Inflammatory macrophage treated with lipopolysaccharide for 1 hour (primary cell): ENCODE data around the gene ROCK2.
"Not testable (repeated sequence)": the region's sequence is repeated elsewhere in the genome, so short reads cannot be mapped to it uniquely, and the experiment has no call there.

ENCODE experiments used
- DNase-seq, 2 donors: peaks; one replicate each; pipeline ENCODE4 v3.0.0-alpha.2; 2020 to 2022

Gene ROCK2

GRCh38 chr2:11261564-11261963, 82.9 kb downstream of the ROCK2 start:
- DNase-seq, result not testable (repeated sequence)

GRCh38 chr2:11260979-11261378, 83.5 kb downstream of the ROCK2 start:
- no peak for DNase-seq

GRCh38 chr2:11257964-11258363, 86.5 kb downstream of the ROCK2 start:
- DNase-seq, result peak in 1 of 2 donors; percentile 40

GRCh38 chr2:11257078-11257477, 87.4 kb downstream of the ROCK2 start:
- no peak for DNase-seq

- no peak for DNase-seq
Measured at GRCh38 chr2:11256166-11256565, 88.3 kb downstream of the ROCK2 start.

- DNase-seq, result peak; percentile 36 to 70
Measured at GRCh38 chr2:11254100-11254536, 90.3 kb downstream of the ROCK2 start.

GRCh38 chr2:11252458-11252857, 92.0 kb downstream of the ROCK2 start:
- not testable (repeated sequence) for DNase-seq

GRCh38 chr2:11250400-11251196, 93.8 kb downstream of the ROCK2 start:
- no peak for DNase-seq

- no peak for DNase-seq
Measured at GRCh38 chr2:11245322-11245721, 99.1 kb downstream of the ROCK2 start.

GRCh38 chr2:11244091-11244826, 100.2 kb downstream of the ROCK2 start:
- DNase-seq, result no peak

- DNase-seq, result no peak
Measured at GRCh38 chr2:11243512-11243911, 100.9 kb downstream of the ROCK2 start.

- DNase-seq, result no peak
Measured at GRCh38 chr2:11242542-11243174, 101.8 kb downstream of the ROCK2 start.

- no peak for DNase-seq
Measured at GRCh38 chr2:11241412-11242203, 102.8 kb downstream of the ROCK2 start.

GRCh38 chr2:11239666-11240462, 104.6 kb downstream of the ROCK2 start:
- peak; percentile 71 to 89 for DNase-seq

GRCh38 chr2:11239147-11239546, 105.3 kb downstream of the ROCK2 start:
- peak in 1 of 2 donors; percentile 7 for DNase-seq

GRCh38 chr2:11237122-11237521, 107.3 kb downstream of the ROCK2 start:
- DNase-seq, result no peak

- DNase-seq, result no peak
Measured at GRCh38 chr2:11236335-11236734, 108.1 kb downstream of the ROCK2 start.

GRCh38 chr2:11235583-11235982, 108.9 kb downstream of the ROCK2 start:
- DNase-seq, result no peak

GRCh38 chr2:11234309-11234708, 110.1 kb downstream of the ROCK2 start:
- DNase-seq, result peak in 1 of 2 donors; percentile 52

GRCh38 chr2:11231193-11231592, 113.2 kb downstream of the ROCK2 start:
- DNase-seq, result not testable (repeated sequence)

GRCh38 chr2:11228692-11229091, 115.7 kb downstream of the ROCK2 start:
- DNase-seq, result no peak

- DNase-seq, result no peak
Measured at GRCh38 chr2:11227595-11227994, 116.8 kb downstream of the ROCK2 start.
